T47D (cell line): ENCODE data around the gene F10.
"Not testable (repeated sequence)": the region's sequence is repeated elsewhere in the genome, so short reads cannot be mapped to it uniquely, and the experiment has no call there.

Source experiments
- DNase-seq, 2 experiments: peaks; one replicate each; pipeline versions ENCODE4 v3.0.0 to v3.0.0-alpha.2; 2011 to 2012; ENCODE audit warnings: low read depth in 1 of 2, low spot score in 1 of 2
- JUND ChIP-seq: IDR thresholded peaks from 2 replicates; pipeline ENCODE4 v1.6.1; 2012; ENCODE audit warnings: low read depth
- in situ Hi-C: cut with HindIII; loops from 2 replicates; pipeline ENCODE4 v1.10.0; 2016; ENCODE audit warnings: low sequenced_read_pairs, low pct_unique_long_range_greater_than_20kb

Gene F10

DNA sequence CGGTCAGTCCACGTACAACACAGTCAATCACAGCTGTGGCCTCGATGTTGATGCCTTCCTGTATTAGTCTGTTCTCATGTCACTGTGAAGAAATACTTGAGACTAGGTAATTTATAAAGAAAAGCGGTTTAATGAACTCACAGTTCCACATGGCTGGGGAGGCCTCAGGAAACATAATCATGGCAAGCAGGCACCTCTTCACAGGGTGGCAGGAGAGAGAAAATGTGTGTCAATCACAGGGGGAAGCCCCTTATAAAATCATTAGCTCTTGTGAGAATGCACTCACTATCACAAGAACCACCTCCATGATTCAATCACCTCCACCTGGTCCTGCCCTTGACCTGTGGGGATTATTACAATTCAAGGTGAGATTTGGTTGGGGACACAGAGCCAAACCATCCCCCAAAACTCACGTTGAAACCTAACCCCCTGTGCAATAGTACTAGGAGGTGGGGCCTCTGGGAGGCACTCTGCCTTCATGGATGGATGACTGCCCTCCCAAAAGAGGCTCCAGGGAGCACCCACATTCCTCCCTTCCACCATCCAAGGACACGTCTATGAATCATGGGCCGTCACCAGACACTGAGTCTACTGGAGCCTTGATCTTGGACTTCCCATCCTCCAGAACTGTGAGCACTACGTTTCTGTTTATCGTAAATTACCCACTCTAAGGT lies 33.5 kb downstream of the F10 start:
- DNase-seq: no peak
- in situ Hi-C loops: no loop called here
- no peak for TF ChIP-seq JUND

DNA sequence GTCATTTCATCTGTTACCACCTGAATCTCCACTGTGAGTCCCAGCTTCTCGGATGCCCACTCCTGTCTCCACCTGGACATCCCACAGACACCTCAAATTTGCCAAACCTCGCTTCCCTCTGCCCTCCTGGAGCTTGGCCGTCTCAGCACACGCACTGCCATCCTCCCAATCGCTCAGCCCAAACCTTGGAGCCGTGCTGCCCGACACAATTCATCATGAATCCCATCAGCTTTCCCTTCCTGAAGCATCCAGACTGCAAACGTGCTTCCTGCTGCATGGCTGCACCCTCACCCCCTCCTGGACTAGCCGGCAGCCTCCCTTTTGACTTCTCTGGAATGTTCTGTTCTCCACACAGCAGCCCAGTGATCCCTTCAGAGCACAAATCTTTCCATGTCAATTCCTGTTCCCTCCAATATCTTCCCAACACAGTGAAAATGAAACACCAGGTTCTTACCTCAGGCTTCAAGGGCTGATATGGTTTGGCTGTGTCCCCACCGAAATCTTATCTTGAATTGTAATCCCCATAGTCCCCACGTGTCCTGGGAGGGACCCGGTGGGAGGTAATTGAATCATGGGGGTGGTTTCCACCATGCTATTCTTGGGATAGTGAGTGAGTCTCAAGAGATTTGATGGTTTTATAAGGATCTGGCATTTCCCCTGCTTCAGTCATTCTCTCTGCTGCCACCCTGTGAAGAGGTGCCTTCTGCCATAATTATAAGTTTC lies 34.8 kb downstream of the F10 start:
- in situ Hi-C loops: no loop called here
- TF ChIP-seq JUND: no peak
- DNase-seq: no peak

GRCh38 chr13:113157929-113158747 lies 35.5 kb downstream of the F10 start, which contains the start of gene PROZ:
TSS of gene PROZ (plus strand) at chr13:113158648. CDS start at chr13:113158661, 13 bp downstream.
- in situ Hi-C loops: no loop called here
- no peak for TF ChIP-seq JUND
- no peak for DNase-seq

DNA sequence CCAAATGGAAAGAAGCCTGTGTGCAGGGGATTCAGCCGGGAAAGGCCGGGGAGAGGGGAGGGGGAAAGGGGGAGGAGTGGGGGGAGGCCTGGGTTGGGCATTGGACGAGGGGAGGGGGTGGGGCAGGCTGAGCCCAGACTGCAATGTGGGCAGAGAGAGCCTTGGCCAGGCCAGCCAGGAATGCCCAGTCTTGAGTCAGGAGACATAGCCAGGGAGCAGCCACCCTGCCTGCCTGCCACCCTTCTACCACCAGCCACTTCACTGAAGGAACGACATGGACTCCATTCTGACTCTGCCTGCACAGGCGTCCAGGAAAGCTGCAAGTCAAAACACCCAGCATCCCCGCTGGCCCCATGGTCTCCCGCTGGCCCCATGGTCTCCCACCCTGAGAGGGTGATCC lies 36.3 kb downstream of the F10 start:
- in situ Hi-C loops: no loop called here
- no peak for DNase-seq
- no peak for TF ChIP-seq JUND

- in situ Hi-C loops: no loop called here
- DNase-seq: no peak
- no peak for TF ChIP-seq JUND
Measured at GRCh38 chr13:113159701-113160100, 37.1 kb downstream of the F10 start.

DNA sequence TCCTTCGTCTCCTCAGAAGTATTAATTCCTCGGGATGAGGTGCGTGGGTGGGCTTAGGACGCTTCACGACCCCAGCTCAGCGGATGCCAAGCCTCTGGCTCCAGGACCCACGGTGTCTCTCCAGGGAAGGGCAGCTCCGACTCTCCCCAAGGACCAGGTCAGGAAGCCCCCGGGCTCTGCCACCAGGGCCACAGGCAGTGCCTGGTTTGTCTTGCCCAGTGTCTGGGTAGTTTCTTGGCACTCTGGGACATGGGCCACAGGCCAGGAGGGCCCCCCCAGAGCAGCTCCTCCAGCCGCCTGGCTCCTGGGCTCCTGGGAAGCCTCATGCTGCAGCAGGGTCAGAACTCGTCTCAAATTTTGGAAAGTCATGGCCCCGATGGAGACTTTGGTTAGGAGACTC lies 38.4 kb downstream of the F10 start:
- in situ Hi-C loops: no loop called here
- no peak for DNase-seq
- TF ChIP-seq JUND: no peak

DNA sequence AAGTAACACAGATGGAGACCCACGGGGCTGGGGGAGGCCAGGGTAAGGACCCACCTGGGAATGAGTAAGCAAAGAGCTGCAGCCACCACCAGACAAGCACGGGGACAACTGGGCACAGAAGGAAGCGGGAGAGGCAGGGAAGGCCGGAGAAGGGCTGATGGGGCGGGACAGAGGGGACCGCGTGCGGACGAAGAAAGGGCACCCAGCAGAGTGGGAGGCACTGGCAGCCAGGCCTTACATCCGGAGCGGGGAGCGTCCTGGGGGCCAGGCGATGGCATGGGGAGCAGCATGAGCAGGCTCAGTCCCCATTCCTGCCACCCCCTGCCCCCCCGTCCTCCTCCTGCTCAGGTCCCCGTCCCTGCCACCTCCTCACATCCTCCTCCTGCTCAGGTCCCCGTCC lies 38.8 kb downstream of the F10 start:
- DNase-seq: no peak
- in situ Hi-C loops: no loop called here
- no peak for TF ChIP-seq JUND

- DNase-seq, in situ Hi-C loops: not testable (repeated sequence)
Measured at GRCh38 chr13:113161975-113162374, 39.4 kb downstream of the F10 start.

GRCh38 chr13:113162783-113163685 lies 40.4 kb downstream of the F10 start:
- in situ Hi-C loops: no loop called here
- no peak for TF ChIP-seq JUND
- no peak for DNase-seq

- in situ Hi-C loops: no loop called here
- TF ChIP-seq JUND: no peak
- no peak for DNase-seq
Measured at GRCh38 chr13:113164492-113164891, 41.9 kb downstream of the F10 start.

DNA sequence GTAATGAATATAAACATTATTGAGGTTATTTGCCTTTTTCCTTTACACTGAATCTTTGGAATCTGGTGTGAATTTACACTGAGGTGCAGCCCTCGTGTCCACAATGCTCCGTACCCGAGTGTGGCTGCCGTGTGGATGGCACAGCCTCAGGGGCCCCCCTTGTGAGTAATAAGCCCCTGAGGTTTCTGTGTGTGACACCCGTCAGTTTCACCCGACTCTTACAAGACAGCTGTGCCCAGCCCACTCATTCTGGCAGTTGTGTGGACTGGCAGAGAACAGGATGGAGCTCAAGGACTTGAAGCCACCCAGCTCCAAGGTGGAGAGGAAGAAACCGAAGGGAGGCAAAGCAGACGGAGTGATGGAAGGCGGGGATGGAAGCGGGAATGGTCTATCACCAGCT lies 43.7 kb downstream of the F10 start:
- TF ChIP-seq JUND: no peak
- in situ Hi-C loops: no loop called here
- no peak for DNase-seq

- TF ChIP-seq JUND: no peak
- no peak for DNase-seq
- in situ Hi-C loops: no loop called here
Measured at GRCh38 chr13:113166681-113167080, 44.1 kb downstream of the F10 start.
